Measurements from ENCODE around the gene ZNF185. TPM values are rescaled to one million over a fixed set of nuclear protein-coding genes. Genes with fewer than 3 reads are reported as not detected.

ZNF185 gene
- total and polyA plus RNA-seq, 2 experiments from 2014 or later, result 3.7 to 4.5 TPM

DNA sequence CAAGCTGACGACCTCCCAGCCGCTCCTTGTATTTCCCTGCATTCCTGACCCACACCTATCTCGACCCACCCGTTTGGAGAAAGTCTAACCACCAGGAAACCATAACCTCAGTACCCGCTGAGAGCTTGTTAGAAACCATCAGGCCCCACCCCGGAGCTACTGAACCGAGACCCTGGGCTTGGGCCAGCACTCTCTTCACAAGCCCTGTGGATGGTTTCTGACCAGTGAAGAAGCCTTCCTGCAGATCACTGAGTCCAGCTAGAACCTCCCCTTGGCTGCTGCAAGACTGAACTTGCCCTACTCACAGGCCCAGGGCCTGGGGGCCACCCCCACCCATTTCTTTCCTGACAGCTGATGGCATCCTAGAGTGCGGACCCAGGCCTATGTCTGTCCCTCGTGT is 26.6 kb upstream of the ZNF185 start:
- Histone ChIP-seq H3K36me3 (ENCODE audit: low read depth) (no peaks in the 10 kb centered on the region), H3K9ac (no peak overlapping the region), H3F3A (ENCODE audit: insufficient read depth) (no peaks in the 10 kb centered on the region), H3K4me1 (ENCODE audit: insufficient read depth) (no peaks in the 10 kb centered on the region), H4K20me1 (ENCODE audit: insufficient read depth) (no peaks in the 10 kb centered on the region), H3K4me2 (ENCODE audit: unreplicated experiment) (no peak overlapping the region), H3K4me3 (no peak overlapping the region), H3K9me3 (ENCODE audit: low read depth) (no peaks in the 10 kb centered on the region), H3K9me2 (ENCODE audit: insufficient read depth) (no peaks in the 10 kb centered on the region), H3K27ac (no peak overlapping the region), H2AFZ (no peak overlapping the region), H3K27me3 (replicated peaks; ENCODE audit: insufficient read depth) (no peaks in the 10 kb centered on the region), H3K79me2 (ENCODE audit: insufficient read depth) (no peaks in the 10 kb centered on the region)
- no peak for DNase-seq
- in situ Hi-C loops (cut with MboI), result no loop called here
- 78 to 79% methylated on average over 5 to 7 of the region's 9 CpGs for WGBS, 2 experiments (ENCODE audit: low coverage in 1 of 2, low lambda C conversion rate in 2 of 2, missing lambda C conversion rate in 2 of 2)
- TF ChIP-seq EZH2phosphoT487 (IDR thresholded peaks at IDR 0.05; ENCODE audit: insufficient read depth, low read depth) (no peak), EZH2 (IDR thresholded peaks at IDR 0.05; ENCODE audit: insufficient read depth, poor library complexity, severe bottlenecking) (no peak)

DNA sequence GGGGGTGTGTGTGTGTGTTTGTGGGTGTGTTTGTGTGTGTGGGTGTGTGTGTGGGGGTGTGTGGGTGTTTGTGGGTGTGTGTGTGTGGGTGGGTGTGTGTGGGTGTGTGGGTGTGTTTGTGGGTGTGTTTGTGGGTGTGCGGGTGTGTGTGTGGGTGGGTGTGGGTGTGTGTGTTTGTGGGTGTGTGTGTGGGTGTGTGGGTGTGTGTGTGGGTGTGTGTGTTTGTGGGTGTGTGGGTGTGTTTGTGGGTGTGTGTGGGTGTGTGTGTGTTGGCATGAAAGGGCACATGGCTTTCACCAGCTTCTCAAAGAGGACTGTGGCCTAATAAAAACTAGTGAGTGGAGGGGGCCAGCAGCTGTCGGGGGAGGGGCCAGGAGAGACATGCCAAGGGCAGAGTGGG is 25.3 kb upstream of the ZNF185 start:
- Histone ChIP-seq H3K9me3 (ENCODE audit: low read depth) (no peaks in the 10 kb centered on the region), H3K79me2 (ENCODE audit: insufficient read depth) (no peaks in the 10 kb centered on the region), H3K4me3 (no peak overlapping the region), H2AFZ (no peak overlapping the region), H3K4me2 (ENCODE audit: unreplicated experiment) (no peak overlapping the region), H3K27ac (no peak overlapping the region), H3K9me2 (ENCODE audit: insufficient read depth) (no peaks in the 10 kb centered on the region), H3K9ac (no peak overlapping the region), H3K4me1 (ENCODE audit: insufficient read depth) (no peaks in the 10 kb centered on the region), H4K20me1 (ENCODE audit: insufficient read depth) (no peaks in the 10 kb centered on the region), H3F3A (ENCODE audit: insufficient read depth) (no peaks in the 10 kb centered on the region), H3K36me3 (ENCODE audit: low read depth) (no peaks in the 10 kb centered on the region), H3K27me3 (replicated peaks; ENCODE audit: insufficient read depth) (no peaks in the 10 kb centered on the region)
- 94% methylated on average over 2 of the region's 2 CpGs; no CpG with 5 or more reads in 1 of the 2 experiments for WGBS, 2 experiments (ENCODE audit: low coverage in 1 of 2, low lambda C conversion rate in 2 of 2, missing lambda C conversion rate in 2 of 2)
- no peak for TF ChIP-seq EZH2 (IDR thresholded peaks at IDR 0.05; ENCODE audit: insufficient read depth, poor library complexity, severe bottlenecking)
- no peak for TF ChIP-seq EZH2phosphoT487 (IDR thresholded peaks at IDR 0.05; ENCODE audit: insufficient read depth, low read depth)
- in situ Hi-C loops (cut with MboI), result no loop called here
- no peak for DNase-seq

DNA sequence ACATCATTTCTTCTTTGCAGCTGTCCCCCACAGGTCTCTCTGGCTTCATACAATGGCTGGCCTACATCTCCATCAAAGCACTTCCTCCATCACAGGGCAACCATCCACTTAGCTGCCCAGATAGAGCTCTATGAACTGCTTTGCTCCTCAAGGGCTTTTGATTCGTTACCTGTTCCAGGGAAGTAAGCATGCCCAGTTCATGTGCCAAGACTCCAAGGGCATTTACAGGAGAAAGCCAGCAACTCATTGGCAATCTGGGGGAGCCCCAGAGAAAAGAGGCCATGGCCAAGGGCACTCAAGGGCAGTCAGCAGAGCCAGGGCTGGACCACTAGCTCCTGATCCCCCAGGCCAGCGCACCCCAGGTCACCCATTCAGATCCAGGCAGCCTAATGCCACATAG is 24.5 kb upstream of the ZNF185 start:
- Histone ChIP-seq H3K9me3 (ENCODE audit: low read depth) (no peaks in the 10 kb centered on the region), H3K9ac (no peak overlapping the region), H3K9me2 (ENCODE audit: insufficient read depth) (no peaks in the 10 kb centered on the region), H3K36me3 (ENCODE audit: low read depth) (no peaks in the 10 kb centered on the region), H3K4me2 (ENCODE audit: unreplicated experiment) (no peak overlapping the region), H4K20me1 (ENCODE audit: insufficient read depth) (no peaks in the 10 kb centered on the region), H3K27ac (no peak overlapping the region), H3K27me3 (replicated peaks; ENCODE audit: insufficient read depth) (no peaks in the 10 kb centered on the region), H2AFZ (no peak overlapping the region), H3K79me2 (ENCODE audit: insufficient read depth) (no peaks in the 10 kb centered on the region), H3F3A (ENCODE audit: insufficient read depth) (no peaks in the 10 kb centered on the region), H3K4me1 (ENCODE audit: insufficient read depth) (no peaks in the 10 kb centered on the region), H3K4me3 (no peak overlapping the region)
- 59 to 60% methylated on average over 2 of the region's 2 CpGs for WGBS, 2 experiments (ENCODE audit: low coverage in 1 of 2, low lambda C conversion rate in 2 of 2, missing lambda C conversion rate in 2 of 2)
- DNase-seq, result no peak
- TF ChIP-seq EZH2phosphoT487 (IDR thresholded peaks at IDR 0.05; ENCODE audit: insufficient read depth, low read depth) (no peak), EZH2 (IDR thresholded peaks at IDR 0.05; ENCODE audit: insufficient read depth, poor library complexity, severe bottlenecking) (no peak)
- in situ Hi-C loops (cut with MboI), result no loop called here

DNA sequence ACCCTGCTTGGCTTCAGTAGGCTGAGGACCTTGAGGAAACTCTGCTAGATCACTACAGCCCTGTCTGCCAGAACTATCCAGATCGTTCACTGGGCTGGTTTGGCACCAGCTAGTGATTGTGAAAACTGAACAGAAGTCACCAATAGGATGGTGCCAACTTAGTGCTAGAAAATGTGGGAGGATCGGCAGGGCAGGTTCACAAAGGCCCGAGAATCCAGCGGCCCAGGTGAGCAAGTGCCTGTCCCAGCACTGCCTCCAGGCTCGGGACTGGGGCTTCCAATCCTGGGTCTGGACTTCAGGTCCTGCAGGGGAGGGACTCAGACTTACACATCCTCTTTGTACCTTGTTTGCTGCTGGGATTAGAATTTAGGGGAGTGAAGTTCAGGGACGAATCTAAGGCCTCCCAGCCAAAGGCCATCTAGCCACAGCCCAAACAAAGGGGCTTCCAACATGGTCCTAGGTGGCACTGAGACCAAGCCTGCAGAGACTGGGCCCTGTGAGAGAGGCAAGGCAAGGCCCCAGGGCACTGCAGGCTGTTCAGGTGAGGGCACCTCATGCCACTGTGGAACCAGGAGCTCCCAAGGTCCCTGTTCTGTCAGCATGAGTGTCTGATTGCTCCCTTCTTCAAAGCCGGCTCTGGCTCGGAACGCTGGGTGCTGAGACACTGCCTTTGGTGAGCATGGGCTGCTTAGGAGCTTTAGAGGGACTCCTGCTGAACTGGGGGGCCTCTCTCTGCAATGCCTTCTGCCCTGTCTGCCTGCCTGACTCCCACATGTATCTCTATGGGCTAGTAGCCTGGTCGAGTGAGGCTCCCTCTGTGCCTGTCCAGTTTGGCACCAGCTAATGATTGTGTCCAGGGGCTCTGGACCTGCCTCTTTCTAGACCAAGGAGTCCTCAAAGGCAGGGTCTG is 20.7 kb upstream of the ZNF185 start:
- Histone ChIP-seq H3K79me2 (ENCODE audit: insufficient read depth) (no peaks in the 10 kb centered on the region), H3K27me3 (replicated peaks; ENCODE audit: insufficient read depth) (no peaks in the 10 kb centered on the region), H3K4me2 (ENCODE audit: unreplicated experiment) (no peak overlapping the region), H3K9me3 (ENCODE audit: low read depth) (no peaks in the 10 kb centered on the region), H3K9me2 (ENCODE audit: insufficient read depth) (no peaks in the 10 kb centered on the region), H3F3A (ENCODE audit: insufficient read depth) (no peaks in the 10 kb centered on the region), H4K20me1 (ENCODE audit: insufficient read depth) (no peaks in the 10 kb centered on the region), H3K9ac (no peak overlapping the region), H2AFZ (no peak overlapping the region), H3K4me1 (ENCODE audit: insufficient read depth) (no peaks in the 10 kb centered on the region), H3K4me3 (no peak overlapping the region), H3K27ac (no peak overlapping the region), H3K36me3 (ENCODE audit: low read depth) (no peaks in the 10 kb centered on the region)
- in situ Hi-C loops (cut with MboI), result no loop called here
- TF ChIP-seq EZH2 (IDR thresholded peaks at IDR 0.05; ENCODE audit: insufficient read depth, poor library complexity, severe bottlenecking), result no peak
- no peak for TF ChIP-seq EZH2phosphoT487 (IDR thresholded peaks at IDR 0.05; ENCODE audit: insufficient read depth, low read depth)
- 73 to 79% methylated on average over 7 to 10 of the region's 10 CpGs for WGBS, 2 experiments (ENCODE audit: low coverage in 1 of 2, low lambda C conversion rate in 2 of 2, missing lambda C conversion rate in 2 of 2)
- no peak for DNase-seq
